Type B pancreatic cell (in vitro differentiated cells): Measurements from ENCODE around the gene ZNRF4. TPM values are rescaled to one million over a fixed set of nuclear protein-coding genes. Genes with fewer than 3 reads are reported as not detected.
"Not testable (repeated sequence)": the region's sequence is repeated elsewhere in the genome, so short reads cannot be mapped to it uniquely, and the experiment has no call there.

ENCODE experiments used
- DNase-seq: peaks from one replicate; pipeline ENCODE4 v3.0.0; 2021; ENCODE audit warnings: mixed read lengths; ENCODE audit not compliant: unreplicated experiment; ENCODE audit errors: extremely low spot score
- H3K27ac Mint-ChIP-seq: 2 replicates; pipeline ENCODE4 v1.8.0; 2021; ENCODE audit warnings: mild to moderate bottlenecking, mixed read lengths
- H3K27me3 Mint-ChIP-seq: 2 replicates; pipeline ENCODE4 v1.8.0; 2021; ENCODE audit warnings: mixed read lengths
- H3K36me3 Mint-ChIP-seq: 2 replicates; pipeline ENCODE4 v1.8.0; 2021; ENCODE audit warnings: mixed read lengths
- H3K4me1 Mint-ChIP-seq: one replicate; pipeline ENCODE4 v1.8.0; 2021; ENCODE audit warnings: mixed read lengths; ENCODE audit not compliant: unreplicated experiment
- H3K4me3 Mint-ChIP-seq: 2 replicates; pipeline ENCODE4 v1.8.0; 2021; ENCODE audit warnings: mild to moderate bottlenecking, mixed read lengths
- H3K9me3 Mint-ChIP-seq: 2 replicates; pipeline ENCODE4 v1.8.0; 2021; ENCODE audit warnings: mixed read lengths
- long read RNA-seq: library from polyadenylated mRNA; unstranded; transcript quantifications from one replicate; pipeline ENCODE4 v2.0.0, GENCODE V29; 2020
- total RNA-seq: library from RNA; stranded (reverse); gene quantifications from 2 replicates; pipeline ENCODE4 v1.2.1, GENCODE V29; 2021; ENCODE audit warnings: low replicate concordance
- TF ChIP-seq, protein P1 (sequence below): fragments of 200-600 bp; sonication (generic); conservative IDR thresholded peaks from 2 replicates; pipeline ENCODE4 v1.5.0; 2021; ENCODE audit warnings: antibody characterized with exemption, mild to moderate bottlenecking

The ZNRF4 gene, protein sequence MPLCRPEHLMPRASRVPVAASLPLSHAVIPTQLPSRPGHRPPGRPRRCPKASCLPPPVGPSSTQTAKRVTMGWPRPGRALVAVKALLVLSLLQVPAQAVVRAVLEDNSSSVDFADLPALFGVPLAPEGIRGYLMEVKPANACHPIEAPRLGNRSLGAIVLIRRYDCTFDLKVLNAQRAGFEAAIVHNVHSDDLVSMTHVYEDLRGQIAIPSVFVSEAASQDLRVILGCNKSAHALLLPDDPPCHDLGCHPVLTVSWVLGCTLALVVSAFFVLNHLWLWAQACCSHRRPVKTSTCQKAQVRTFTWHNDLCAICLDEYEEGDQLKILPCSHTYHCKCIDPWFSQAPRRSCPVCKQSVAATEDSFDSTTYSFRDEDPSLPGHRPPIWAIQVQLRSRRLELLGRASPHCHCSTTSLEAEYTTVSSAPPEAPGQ
- total RNA-seq = not detected in 2 replicates
- long read RNA-seq = 0 reads

DNA sequence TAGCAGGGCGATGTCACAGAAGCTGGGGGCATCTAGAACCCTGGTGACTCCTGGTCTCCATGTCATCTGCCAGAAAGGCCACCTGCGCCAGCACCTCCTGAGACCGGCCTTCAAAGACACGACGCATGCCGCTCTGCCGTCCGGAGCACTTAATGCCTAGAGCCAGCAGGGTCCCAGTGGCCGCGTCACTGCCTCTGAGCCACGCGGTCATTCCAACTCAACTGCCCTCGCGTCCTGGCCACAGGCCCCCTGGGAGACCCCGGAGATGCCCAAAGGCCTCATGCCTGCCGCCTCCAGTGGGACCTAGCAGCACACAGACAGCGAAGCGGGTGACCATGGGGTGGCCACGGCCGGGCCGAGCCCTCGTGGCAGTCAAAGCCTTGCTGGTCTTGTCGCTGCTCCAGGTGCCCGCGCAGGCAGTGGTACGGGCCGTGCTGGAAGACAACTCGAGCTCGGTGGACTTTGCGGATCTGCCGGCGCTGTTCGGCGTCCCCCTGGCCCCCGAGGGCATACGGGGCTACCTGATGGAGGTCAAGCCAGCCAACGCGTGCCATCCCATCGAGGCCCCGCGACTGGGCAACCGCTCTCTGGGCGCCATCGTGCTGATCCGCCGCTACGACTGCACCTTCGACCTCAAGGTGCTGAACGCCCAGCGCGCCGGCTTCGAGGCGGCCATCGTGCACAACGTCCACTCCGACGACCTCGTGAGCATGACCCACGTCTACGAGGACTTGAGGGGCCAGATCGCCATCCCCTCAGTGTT, at the start of gene ZNRF4:
ZNRF4 (plus strand) TSS at position 51 of the 763 bp plus-strand sequence; CDS start at position 126, 75 bp downstream.
- H3K27ac Mint-ChIP-seq = no peak within 1 kb of the TSS
- no peaks in the 10 kb centered on the region for H3K4me1 Mint-ChIP-seq
- DNase-seq = no peak
- H3K4me3 Mint-ChIP-seq = no peak within 1 kb of the TSS
- no peaks in the 10 kb centered on the region for H3K36me3 Mint-ChIP-seq
- no peaks in the 10 kb centered on the region for H3K9me3 Mint-ChIP-seq
- TF ChIP-seq, protein P1, sequence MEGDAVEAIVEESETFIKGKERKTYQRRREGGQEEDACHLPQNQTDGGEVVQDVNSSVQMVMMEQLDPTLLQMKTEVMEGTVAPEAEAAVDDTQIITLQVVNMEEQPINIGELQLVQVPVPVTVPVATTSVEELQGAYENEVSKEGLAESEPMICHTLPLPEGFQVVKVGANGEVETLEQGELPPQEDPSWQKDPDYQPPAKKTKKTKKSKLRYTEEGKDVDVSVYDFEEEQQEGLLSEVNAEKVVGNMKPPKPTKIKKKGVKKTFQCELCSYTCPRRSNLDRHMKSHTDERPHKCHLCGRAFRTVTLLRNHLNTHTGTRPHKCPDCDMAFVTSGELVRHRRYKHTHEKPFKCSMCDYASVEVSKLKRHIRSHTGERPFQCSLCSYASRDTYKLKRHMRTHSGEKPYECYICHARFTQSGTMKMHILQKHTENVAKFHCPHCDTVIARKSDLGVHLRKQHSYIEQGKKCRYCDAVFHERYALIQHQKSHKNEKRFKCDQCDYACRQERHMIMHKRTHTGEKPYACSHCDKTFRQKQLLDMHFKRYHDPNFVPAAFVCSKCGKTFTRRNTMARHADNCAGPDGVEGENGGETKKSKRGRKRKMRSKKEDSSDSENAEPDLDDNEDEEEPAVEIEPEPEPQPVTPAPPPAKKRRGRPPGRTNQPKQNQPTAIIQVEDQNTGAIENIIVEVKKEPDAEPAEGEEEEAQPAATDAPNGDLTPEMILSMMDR = no peak
- peaks cover 5% of the 10 kb centered on the region for H3K27me3 Mint-ChIP-seq

DNA sequence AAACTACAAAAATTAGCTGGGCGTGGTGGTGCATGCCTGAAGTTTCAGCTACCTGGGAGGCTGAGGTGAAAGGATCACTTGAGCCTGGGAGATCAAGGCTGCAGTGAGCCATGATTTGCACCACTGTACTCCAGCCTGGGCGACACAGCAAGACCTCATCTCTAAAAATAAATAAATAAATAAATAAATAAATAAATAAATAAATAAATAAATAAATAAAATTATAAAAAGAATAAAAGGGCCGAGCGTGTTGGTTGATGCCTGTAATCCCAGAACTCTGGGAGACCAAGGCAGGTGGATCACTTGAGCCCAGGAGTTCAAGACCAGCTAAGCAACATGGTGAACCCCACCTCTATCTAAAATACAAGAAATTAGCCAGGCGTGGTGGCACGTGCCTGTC, 49.0 kb upstream of the ZNRF4 start:
- not testable (repeated sequence) for H3K4me3 Mint-ChIP-seq, H3K4me1 Mint-ChIP-seq, H3K9me3 Mint-ChIP-seq, H3K36me3 Mint-ChIP-seq, H3K27ac Mint-ChIP-seq, DNase-seq
- H3K27me3 Mint-ChIP-seq = peaks cover 27% of the 10 kb centered on the region

GRCh38 chr19:5406816-5407215, 48.4 kb upstream of the ZNRF4 start:
- Mint-ChIP-seq H3K9me3 (peaks cover 5% of the 10 kb centered on the region), H3K27me3 (peaks cover 27% of the 10 kb centered on the region), H3K27ac (no peak overlapping the region), H3K4me3 (no peak overlapping the region), H3K4me1 (no peaks in the 10 kb centered on the region), H3K36me3 (no peaks in the 10 kb centered on the region)
- DNase-seq = no peak
- TF ChIP-seq, protein P1 = no peak

DNA sequence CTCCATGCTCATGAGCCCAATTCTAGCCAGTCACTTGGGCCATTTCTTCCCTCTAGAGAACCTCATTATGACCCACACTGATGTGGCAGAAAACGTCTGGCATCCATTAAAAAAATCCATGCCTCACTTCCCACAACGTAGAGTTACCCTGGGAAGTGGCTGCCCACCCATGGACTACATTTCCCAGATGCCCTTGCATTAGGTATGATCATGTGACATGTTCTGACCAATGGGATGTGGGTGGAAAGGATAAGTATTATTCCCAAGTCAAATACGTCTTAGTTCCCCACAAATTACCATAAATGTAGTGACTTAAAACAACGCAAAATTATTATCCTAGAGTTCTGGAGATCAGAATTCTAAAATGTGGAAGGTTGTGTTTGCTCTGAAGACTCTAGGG, 47.9 kb upstream of the ZNRF4 start:
- no peak overlapping the region for H3K27ac Mint-ChIP-seq
- no peak overlapping the region for H3K4me3 Mint-ChIP-seq
- no peaks in the 10 kb centered on the region for H3K4me1 Mint-ChIP-seq
- TF ChIP-seq, protein P1 = no peak
- no peak for DNase-seq
- peaks cover 5% of the 10 kb centered on the region for H3K9me3 Mint-ChIP-seq
- no peaks in the 10 kb centered on the region for H3K36me3 Mint-ChIP-seq
- H3K27me3 Mint-ChIP-seq = peaks cover 25% of the 10 kb centered on the region

GRCh38 chr19:5417495-5418436, 37.5 kb upstream of the ZNRF4 start:
- Mint-ChIP-seq H3K4me3 (no peak overlapping the region), H3K9me3 (no peaks in the 10 kb centered on the region), H3K27me3 (peaks cover 61% of the 10 kb centered on the region), H3K4me1 (peaks cover 17% of the 10 kb centered on the region), H3K36me3 (no peaks in the 10 kb centered on the region), H3K27ac (no peak overlapping the region)
- TF ChIP-seq, protein P1 = no peak
- no peak for DNase-seq
